Measurements from ENCODE around the gene ABTB2.

Gene ABTB2

DNA sequence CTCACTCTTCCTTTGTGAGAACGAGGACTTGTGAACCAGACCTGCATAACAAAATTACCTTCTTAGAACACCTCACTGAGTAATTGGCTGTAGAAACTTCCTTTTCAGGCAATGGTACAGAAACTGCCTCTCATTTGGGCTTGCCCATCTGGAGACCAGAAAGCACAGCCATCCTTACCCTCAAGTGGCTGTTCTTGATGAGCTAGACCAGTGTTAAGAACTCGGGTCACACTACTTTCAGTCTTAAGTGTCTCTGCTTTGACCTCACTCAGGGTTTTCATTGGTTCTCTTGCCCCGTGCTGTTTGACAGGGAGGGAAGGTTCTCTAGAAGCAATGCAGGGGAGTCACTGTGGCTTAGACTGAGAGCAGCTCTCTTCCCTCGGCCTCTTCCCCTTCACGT lies 223.0 kb downstream of the ABTB2 start:
- DNase-seq, result no peak

DNA sequence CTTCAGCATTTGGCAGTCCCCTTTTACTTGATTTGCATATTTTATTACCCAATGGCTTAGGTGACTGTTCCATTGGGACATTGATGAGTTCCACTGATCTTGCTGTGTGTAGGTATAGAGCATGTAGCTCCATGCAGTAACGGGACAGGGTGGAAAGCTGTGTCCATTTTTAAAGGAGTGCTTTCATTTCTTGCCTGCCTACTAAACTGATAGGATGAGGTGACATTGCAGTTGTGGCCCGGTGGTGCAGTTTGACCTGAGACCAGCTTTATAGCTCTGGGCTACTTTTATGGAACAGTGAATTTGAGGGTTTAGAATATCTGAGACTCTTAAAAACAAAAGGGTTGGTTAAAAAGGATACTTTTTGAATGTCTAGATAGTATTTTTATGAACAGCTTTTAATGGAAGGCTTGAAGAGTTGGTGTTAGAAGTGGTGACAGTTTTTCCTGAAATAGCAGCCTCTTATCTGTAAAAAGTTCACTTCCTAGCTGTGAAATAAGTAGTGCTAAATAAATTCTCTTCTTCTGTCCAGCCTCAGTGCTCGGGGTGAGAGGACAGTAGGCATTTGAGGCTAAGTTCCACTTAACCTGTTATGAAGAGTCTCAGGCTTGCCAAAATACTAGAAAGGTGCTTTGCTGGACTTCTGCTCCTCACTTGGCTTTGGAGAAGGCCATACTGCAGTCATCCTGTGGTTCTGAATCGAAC lies 225.4 kb downstream of the ABTB2 start:
- DNase-seq, result no peak

DNA sequence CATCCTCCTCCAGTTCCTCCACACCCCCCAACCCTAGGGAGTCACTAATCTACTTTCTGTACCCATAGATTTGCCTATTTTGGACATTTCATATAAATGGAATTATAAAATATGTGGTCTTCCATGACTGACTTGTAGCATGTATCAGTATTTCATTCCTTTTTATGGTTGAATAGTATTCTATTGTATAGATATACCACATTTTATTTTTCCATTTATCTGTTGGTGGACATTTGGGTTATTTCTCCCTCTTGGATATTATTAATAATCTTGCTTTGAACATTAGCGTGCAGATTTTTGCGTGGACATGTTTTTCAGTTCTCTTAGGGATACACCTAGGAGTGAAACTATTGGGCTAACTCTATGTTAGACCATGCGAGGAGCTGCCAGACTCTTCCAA lies 229.0 kb downstream of the ABTB2 start:
- no peak for DNase-seq

- no peak for DNase-seq
These were observed 230.6 kb downstream of the ABTB2 start for GRCh38 chr11:34126959-34127848.

DNA sequence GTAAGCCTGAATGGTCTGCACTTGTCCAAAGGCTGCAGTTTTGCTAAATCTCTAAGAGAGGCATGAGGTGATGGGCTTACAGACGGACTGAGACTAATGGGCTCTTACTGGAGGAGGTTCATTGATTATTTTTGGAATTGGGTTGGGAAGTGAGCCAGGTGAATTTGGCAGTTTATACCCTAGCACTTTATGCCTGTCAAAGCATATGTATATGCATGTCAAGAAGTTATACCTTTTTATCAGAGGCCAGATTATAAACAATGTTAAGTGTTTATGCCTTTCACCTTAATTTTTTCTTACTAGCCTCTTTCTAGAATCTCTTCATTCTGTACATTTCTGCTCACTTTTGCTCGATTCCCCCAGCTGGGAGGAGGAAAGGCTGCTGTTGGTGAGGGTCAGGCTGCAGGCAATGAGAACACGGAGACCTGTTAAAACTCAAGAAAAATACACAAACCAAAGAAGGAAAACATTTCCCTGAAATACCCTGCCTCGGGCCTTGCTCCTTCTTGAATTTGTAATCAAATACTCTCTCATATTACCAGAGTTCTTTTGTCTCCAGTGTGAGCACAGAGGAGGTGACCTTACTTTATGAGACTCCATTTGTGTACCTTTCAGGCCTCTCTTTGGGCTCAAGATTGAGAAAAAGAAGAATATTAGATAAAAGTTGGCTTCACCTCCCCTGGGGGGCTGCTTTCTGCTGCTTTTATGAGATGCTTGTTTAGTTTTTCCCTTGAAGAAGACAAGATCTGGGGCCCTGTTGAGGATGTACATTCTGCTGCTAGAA lies 232.7 kb downstream of the ABTB2 start:
- no peak for DNase-seq

DNA sequence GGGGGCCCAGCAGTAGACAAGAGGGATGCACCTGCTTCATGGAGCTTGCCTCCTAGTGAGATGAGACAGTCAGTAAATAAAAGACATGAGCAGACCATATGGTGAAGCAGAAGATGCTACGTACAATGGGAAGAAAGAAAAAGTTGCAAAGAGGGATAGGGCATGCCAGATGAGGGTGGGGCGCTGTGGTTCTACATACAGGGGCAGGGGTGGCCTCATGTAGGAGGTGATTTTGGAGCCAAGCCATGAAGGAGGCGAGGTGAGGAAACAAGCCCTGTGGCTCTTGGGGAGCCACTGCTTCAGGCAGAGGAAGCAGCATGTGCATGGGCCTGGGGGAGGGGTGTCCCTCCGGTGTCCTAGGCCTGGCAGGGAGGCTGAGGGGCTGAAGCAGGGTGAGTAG lies 237.2 kb downstream of the ABTB2 start:
- DNase-seq, result no peak

DNA sequence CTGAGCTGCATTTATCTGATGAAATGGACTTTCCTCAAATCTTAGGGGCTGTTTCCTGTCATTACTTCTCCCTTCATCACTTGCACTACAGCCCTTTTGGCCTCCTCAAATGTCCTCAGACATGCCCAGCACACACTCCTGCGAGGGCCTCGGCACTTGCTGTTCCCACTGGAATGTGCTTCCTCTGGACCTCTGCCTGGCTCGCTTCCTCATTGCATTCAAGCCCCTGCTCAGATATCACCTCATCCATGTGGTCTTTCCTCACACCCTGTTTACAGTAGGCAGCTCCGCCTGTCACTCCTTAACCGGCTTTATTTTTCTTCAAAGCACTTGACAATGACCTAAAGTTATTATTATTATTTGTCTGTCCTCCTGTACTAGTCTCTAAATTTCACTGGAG lies 243.3 kb downstream of the ABTB2 start:
- DNase-seq, result no peak

GRCh38 chr11:34114014-34114413 lies 243.8 kb downstream of the ABTB2 start:
- no peak for DNase-seq

DNA sequence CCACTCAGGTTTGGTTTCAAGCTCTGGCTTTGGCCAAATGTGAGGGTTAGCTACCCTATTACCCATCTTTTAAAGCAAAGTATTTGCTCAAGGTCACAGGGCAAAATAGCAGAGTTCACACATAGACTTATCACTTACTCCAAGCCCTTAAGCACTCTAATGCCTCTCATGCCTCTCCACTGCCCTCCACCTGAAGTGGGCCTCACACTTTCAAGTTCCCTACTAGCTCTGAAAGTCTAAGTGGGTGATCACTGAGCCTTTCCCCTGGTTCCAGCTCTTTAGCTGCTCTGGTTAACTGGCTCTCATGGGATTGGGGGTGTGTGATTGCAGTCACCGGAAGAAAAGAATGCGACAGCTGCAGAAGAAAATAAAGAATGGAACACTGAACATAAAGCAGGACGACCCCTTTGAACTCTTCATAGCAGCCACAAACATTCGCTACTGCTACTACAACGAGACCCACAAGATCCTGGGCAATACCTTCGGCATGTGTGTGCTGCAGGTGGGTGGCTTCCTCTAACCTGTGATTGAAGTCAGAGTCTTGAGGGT lies 246.0 kb downstream of the ABTB2 start:
- no peak for DNase-seq

DNA sequence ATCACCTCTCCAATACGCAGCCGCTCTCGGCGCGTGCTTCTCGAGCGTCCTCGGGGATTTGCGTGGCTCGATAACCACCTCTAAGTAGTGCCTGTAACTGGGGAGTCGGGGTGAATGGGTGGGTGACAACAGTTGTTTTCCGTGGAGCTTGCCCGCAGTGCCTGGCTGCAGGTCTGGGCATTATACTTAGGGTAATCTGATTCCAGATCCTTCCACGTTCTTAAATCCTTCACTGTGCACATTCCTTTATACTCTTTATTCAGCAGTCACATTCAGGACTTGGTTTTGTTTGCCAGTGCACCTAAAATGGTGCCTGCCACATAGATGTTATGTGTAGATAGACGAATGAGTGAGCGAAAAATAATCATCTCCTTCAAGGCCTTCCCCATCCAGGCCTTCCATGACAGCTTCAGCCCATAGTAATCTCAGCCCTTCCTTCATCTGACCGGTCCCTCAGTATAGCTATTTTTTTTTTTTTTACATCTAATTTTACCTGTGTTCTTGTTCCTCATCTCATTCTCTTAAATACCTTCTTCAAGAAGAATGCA lies 251.8 kb downstream of the ABTB2 start:
- no peak for DNase-seq

DNA sequence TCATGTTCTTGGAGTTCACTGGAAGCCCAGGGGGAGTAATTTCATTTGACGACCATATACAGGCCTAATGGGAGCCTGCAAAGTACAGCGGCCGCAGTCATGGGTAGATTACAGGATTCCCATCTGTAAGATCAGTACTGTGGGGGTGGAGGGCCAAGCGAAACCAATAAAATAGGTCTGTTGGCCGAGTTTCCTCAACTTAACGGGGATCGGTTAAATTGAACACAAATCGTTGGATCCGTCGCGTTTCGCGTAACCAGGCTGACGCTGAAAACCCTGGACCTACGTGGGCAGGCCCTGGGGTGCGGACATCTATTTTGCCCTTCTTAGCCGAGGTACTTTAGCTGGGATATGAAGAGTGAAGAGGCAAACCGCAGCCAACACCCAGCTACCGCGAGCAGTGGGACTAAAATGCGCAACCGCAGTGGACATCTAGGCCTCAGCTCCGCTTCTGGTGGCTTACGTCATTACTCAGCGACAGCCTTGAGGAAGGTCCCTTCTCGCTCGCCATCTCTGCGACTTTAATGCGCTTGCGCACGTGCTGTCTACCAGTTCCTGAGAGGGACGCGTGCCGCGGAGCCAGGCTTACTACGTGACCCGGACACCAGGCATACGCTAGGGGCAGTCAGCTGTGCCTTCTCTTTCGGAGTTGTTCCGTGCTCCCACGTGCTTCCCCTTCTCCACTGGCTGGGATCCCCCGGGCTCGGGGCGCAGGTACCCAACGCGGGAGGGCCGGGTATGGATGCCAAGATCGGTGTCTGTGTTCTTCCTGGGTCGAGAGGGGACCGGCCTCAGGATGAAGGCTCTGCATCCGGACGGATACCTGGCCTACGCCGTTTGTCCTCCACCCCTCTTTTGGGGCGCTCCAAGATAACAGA lies 252.5 kb downstream of the ABTB2 start, which contains the start of gene NAT10:
Gene NAT10, plus strand, starts transcription at position 551 of the 878 bp plus-strand sequence. CDS start 2,597 bp downstream, outside the sequence.
- peak; percentile 97 for DNase-seq

- no peak for DNase-seq
These were observed 253.1 kb downstream of the ABTB2 start for GRCh38 chr11:34104680-34105078.
